Memory B cell (primary cell): ENCODE data around the gene OFD1.

Source experiments
- ATAC-seq: fragments of 150-1000 bp; cut with Tn5 transposase; 2 replicates; pipeline ENCODE4 v1.10.0; 2021; ENCODE audit warnings: low read depth, mild to moderate bottlenecking, moderate library complexity
- DNase-seq, 2 donors: peaks; one replicate each; pipeline ENCODE4 v3.0.0; 2022; ENCODE audit warnings: low spot score in 2 of 2
- H3K27ac Mint-ChIP-seq: one replicate; pipeline ENCODE4 v1.8.0; 2022; ENCODE audit warnings: mild to moderate bottlenecking, moderate library complexity, mixed read lengths
- H3K27me3 Mint-ChIP-seq: one replicate; pipeline ENCODE4 v1.8.0; 2022; ENCODE audit warnings: mixed read lengths
- H3K36me3 Mint-ChIP-seq: one replicate; pipeline ENCODE4 v1.8.0; 2022; ENCODE audit warnings: mild to moderate bottlenecking, mixed read lengths
- H3K4me1 Mint-ChIP-seq: one replicate; pipeline ENCODE4 v1.8.0; 2022; ENCODE audit warnings: mixed read lengths
- H3K4me3 Mint-ChIP-seq: one replicate; pipeline ENCODE4 v1.8.0; 2022; ENCODE audit warnings: mild to moderate bottlenecking, moderate library complexity, mixed read lengths
- H3K9me3 Mint-ChIP-seq: one replicate; pipeline ENCODE4 v1.8.0; 2022; ENCODE audit warnings: mixed read lengths

OFD1 gene

DNA sequence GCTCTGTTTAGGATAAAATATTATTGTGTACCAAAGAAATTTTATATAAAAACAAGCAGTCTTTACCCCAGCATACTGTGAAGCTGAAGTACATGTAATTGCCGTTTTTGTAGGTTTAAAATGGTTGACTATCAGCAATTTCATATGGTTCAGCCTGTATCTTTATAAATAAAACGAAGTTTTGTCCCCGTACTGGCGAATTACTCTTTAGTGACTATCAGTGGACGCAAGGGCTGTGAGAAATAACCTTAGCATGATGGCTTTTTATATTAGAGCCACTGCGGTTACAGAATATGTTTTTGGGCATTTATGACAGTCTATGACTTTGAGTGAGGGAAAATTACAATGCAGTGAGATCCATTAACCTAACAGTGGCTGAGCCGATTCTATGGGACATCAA lies 81.1 kb downstream of the OFD1 start:
- ATAC-seq (no peak), DNase-seq (no peak)
- H3K4me3 Mint-ChIP-seq = no peak overlapping the region
- H3K4me1 Mint-ChIP-seq = no peaks in the 10 kb centered on the region
- H3K36me3 Mint-ChIP-seq = no peaks in the 10 kb centered on the region
- peaks cover 10% of the 10 kb centered on the region for H3K27me3 Mint-ChIP-seq
- H3K27ac Mint-ChIP-seq = no peak overlapping the region
- no peaks in the 10 kb centered on the region for H3K9me3 Mint-ChIP-seq

DNA sequence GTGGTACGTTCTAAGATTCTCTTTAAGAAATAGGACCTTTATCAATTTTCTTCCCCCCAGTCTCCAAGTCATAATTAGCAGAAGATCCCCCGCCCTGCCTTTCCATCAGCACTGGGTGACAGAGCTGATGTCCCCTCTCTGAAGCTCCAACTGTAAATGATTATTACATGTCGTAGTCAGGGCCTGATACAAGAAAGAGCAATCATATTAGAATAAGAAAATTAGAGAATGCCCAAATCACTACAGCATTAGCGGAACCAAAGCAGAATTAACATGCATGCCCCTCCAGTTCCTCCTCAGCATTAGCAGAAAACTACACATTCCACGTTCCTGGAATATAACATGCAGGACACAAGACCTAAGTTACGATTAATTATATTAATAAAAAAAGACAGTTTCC lies 81.6 kb downstream of the OFD1 start:
- Mint-ChIP-seq H3K9me3 (no peaks in the 10 kb centered on the region), H3K27me3 (peaks cover 10% of the 10 kb centered on the region), H3K4me3 (no peak overlapping the region)

DNA sequence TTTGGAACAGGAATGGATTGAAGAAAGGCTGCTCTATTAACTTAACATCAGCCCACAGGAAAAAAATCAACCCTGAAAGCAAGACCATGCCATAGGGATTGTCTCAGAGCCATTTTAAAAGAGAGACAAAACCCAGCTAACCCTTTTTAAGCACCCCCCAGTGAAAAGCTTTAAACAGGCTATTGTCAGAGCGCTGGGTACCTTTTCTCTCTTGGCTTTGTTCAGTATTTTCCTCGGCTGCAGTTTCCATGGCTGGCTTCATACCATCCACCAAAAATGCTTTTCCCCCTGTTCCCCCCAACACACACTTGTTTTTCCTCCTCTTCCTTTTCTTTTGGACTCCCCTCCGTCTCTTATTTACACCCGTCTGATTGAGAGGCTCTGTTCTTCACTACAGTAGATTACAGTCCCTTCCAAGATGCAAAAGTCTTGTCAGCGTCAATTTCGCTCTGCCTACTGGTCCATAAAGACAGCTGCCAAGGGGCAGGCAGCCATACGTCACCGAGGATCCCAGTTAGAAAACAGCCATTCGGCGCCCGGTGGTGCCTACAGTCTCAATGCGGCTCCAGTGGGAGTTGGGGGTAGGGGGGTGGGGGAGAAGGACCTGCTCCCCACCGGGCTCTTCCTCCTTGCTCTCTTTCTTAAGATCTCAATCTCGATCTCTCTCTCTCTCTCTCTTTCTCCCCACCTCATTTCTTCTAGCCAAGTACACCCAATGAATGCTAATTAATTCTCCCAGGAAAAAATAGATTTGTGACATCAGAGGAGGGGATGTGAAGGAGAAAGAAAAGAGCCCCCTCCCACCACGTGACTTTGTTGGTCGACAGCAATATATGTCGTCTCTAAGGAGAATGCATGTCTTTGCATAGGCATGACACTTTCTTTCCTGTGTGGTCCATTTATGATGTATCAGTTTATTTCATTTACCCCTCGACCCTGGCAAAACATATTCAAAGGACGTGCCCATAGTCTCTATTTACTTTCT lies 82.4 kb downstream of the OFD1 start, which contains the start of gene GPM6B:
Gene GPM6B (minus strand): TSS at position 451 of the 985 bp plus-strand sequence. CDS start 189 bp downstream, at position 262.
- Mint-ChIP-seq H3K4me1 (no peaks in the 10 kb centered on the region), H3K27ac (no peak within 1 kb of the TSS), H3K27me3 (peaks cover 10% of the 10 kb centered on the region), H3K9me3 (no peaks in the 10 kb centered on the region), H3K4me3 (no peak within 1 kb of the TSS), H3K36me3 (no peaks in the 10 kb centered on the region)
- no peak for ATAC-seq
- DNase-seq = no peak

More for the DNA sequence above, 81.6 kb downstream of the OFD1 start:
- Mint-ChIP-seq H3K27ac (no peak overlapping the region), H3K4me1 (no peaks in the 10 kb centered on the region), H3K36me3 (no peaks in the 10 kb centered on the region)
- DNase-seq (no peak), ATAC-seq (no peak)
